Right kidney (tissue), 1 donor: ENCODE data around the gene SERP2.
A peak's percentile ranks its signal among the peaks of the same experiment; 100 is the strongest.

Experiments
- DNase-seq: peaks from one replicate; pipeline ENCODE4 v3.0.0-alpha.2; 2016

The SERP2 gene

GRCh38 chr13:44388427-44389059 is 14.9 kb downstream of the SERP2 start:
- DNase-seq = no peak

- no peak for DNase-seq
These were observed 15.5 kb downstream of the SERP2 start for GRCh38 chr13:44389060-44389666.

- no peak for DNase-seq
These were observed 16.3 kb downstream of the SERP2 start for GRCh38 chr13:44389876-44390275.

- peak; percentile 56 for DNase-seq
These were observed 19.8 kb downstream of the SERP2 start for GRCh38 chr13:44393391-44393790.

GRCh38 chr13:44394658-44395057 is 21.0 kb downstream of the SERP2 start:
- no peak for DNase-seq

- no peak for DNase-seq
These were observed 22.5 kb downstream of the SERP2 start for GRCh38 chr13:44395976-44396694.

GRCh38 chr13:44396701-44397580 is 23.3 kb downstream of the SERP2 start:
- DNase-seq = peak; percentile 71

GRCh38 chr13:44397766-44398223 is 24.2 kb downstream of the SERP2 start:
- peak; percentile 26 for DNase-seq

- DNase-seq = no peak
These were observed 25.0 kb downstream of the SERP2 start for GRCh38 chr13:44398606-44399005.

GRCh38 chr13:44399074-44399473 is 25.4 kb downstream of the SERP2 start:
- no peak for DNase-seq

GRCh38 chr13:44400736-44401135 is 27.1 kb downstream of the SERP2 start:
- DNase-seq = no peak

- no peak for DNase-seq
These were observed 28.0 kb downstream of the SERP2 start for GRCh38 chr13:44401577-44401976.

- peak; percentile 29 for DNase-seq
These were observed 29.3 kb downstream of the SERP2 start for GRCh38 chr13:44402899-44403445.

- peak; percentile 53 for DNase-seq
These were observed 29.9 kb downstream of the SERP2 start for GRCh38 chr13:44403461-44404056.

GRCh38 chr13:44404261-44405132 is 30.9 kb downstream of the SERP2 start:
- peak; percentile 60 for DNase-seq

- DNase-seq = no peak
These were observed 33.0 kb downstream of the SERP2 start for GRCh38 chr13:44406617-44407016.

- no peak for DNase-seq
These were observed 33.8 kb downstream of the SERP2 start for GRCh38 chr13:44407379-44407778.

- DNase-seq = no peak
These were observed 34.3 kb downstream of the SERP2 start for GRCh38 chr13:44407891-44408290.

GRCh38 chr13:44409595-44409994 is 36.0 kb downstream of the SERP2 start:
- DNase-seq = no peak

- DNase-seq = no peak
These were observed 36.8 kb downstream of the SERP2 start for GRCh38 chr13:44410328-44410859.

GRCh38 chr13:44411841-44412240 is 38.2 kb downstream of the SERP2 start:
- no peak for DNase-seq
